ENCODE results near the gene MAMLD1.

DNA sequence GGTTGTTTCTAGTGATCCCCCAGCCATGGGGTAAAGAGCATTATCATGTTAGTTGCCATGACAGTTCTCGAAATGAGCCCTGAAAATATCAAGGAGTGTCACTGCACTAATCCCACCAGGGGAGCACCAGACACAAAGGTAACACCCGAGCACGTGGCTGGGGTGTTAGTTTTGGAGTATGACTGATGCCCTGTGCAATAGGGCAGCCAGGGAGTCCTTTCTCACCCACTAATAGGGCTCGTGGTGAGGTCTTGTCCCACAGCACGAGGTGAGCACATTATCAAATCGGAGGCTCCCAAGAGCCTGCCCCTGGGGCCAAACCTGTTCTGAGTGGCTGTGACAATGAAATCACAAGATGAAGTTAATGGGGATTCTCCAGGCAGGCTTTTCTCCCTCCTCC, 9.6 kb downstream of the MAMLD1 start:
- TF ChIP-seq, protein P1, sequence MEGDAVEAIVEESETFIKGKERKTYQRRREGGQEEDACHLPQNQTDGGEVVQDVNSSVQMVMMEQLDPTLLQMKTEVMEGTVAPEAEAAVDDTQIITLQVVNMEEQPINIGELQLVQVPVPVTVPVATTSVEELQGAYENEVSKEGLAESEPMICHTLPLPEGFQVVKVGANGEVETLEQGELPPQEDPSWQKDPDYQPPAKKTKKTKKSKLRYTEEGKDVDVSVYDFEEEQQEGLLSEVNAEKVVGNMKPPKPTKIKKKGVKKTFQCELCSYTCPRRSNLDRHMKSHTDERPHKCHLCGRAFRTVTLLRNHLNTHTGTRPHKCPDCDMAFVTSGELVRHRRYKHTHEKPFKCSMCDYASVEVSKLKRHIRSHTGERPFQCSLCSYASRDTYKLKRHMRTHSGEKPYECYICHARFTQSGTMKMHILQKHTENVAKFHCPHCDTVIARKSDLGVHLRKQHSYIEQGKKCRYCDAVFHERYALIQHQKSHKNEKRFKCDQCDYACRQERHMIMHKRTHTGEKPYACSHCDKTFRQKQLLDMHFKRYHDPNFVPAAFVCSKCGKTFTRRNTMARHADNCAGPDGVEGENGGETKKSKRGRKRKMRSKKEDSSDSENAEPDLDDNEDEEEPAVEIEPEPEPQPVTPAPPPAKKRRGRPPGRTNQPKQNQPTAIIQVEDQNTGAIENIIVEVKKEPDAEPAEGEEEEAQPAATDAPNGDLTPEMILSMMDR (IDR thresholded peaks at IDR 0.05; ENCODE audit: control extremely low read depth in 1 of 3, insufficient read depth in 1 of 3, low read depth in 1 of 3, low read length in 3 of 3), result no peak
- TF ChIP-seq, protein P2, sequence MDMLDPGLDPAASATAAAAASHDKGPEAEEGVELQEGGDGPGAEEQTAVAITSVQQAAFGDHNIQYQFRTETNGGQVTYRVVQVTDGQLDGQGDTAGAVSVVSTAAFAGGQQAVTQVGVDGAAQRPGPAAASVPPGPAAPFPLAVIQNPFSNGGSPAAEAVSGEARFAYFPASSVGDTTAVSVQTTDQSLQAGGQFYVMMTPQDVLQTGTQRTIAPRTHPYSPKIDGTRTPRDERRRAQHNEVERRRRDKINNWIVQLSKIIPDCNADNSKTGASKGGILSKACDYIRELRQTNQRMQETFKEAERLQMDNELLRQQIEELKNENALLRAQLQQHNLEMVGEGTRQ (IDR thresholded peaks at IDR 0.05; ENCODE audit: low read length), result no peak
- TF ChIP-seq, protein P3, sequence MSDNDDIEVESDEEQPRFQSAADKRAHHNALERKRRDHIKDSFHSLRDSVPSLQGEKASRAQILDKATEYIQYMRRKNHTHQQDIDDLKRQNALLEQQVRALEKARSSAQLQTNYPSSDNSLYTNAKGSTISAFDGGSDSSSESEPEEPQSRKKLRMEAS (IDR thresholded peaks at IDR 0.05), result no peak
- no peak for TF ChIP-seq FOSL1 (IDR thresholded peaks at IDR 0.05; ENCODE audit: insufficient read depth, low read depth, low read length)
- TF ChIP-seq EZH2 (IDR thresholded peaks at IDR 0.05; ENCODE audit: low read depth, low read length, severe bottlenecking), result no peak
- TF ChIP-seq KDM1A (IDR thresholded peaks at IDR 0.05; ENCODE audit: borderline replicate concordance, low read length), result no peak
- TF ChIP-seq SIX5 (IDR thresholded peaks at IDR 0.05; ENCODE audit: low read depth, low read length), result no peak
- no peak for TF ChIP-seq RXRA (IDR thresholded peaks at IDR 0.05; ENCODE audit: insufficient read depth, low read depth, low read length)
- no peak for TF ChIP-seq RNF2 (IDR thresholded peaks at IDR 0.05; ENCODE audit: borderline replicate concordance, low read depth, low read length, missing control alignments, poor library complexity, severe bottlenecking)
- no peak for TF ChIP-seq CREB1 (IDR thresholded peaks at IDR 0.05)
- TF ChIP-seq NANOG (IDR thresholded peaks at IDR 0.05; ENCODE audit: insufficient read depth, low read depth, low read length, poor library complexity, severe bottlenecking), result no peak
- no peak for TF ChIP-seq KDM5A (IDR thresholded peaks at IDR 0.05; ENCODE audit: low read length)
- no peak for TF ChIP-seq EGR1 (IDR thresholded peaks at IDR 0.05; ENCODE audit: borderline replicate concordance, low read depth, low read length)
- TF ChIP-seq CBX5 (IDR thresholded peaks at IDR 0.05; ENCODE audit: low read depth, low read length), result no peak
